Measurements from ENCODE around the gene PGGHG.

The PGGHG gene

GRCh38 chr11:288478-289397 is at the start of gene PGGHG:
Gene PGGHG (plus strand): TSS chr11:289126. CDS start chr11:289817, 691 bp downstream.
- peak in 7 of 51 donors; percentile 20 to 57 (median 29) for DNase-seq

DNA sequence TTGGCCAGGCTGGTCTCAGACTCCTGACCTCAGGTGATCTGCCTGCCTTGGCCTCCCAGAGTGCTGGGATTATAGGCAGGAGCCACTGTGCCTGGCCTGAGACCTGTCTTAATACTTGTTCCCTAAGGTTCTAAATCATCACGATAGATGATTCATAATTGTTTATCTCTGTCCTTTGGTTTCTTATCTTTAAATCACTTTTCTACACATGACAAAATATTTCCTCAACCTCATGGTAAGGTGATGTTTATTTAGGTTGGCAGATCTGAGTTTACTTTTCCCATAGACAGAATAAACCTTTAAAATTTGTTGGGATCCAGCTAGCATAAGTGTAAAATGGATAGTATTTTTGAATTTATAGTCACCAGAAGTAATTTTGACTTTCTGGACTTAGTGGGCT is 48.6 kb upstream of the PGGHG start:
- no peak for DNase-seq

DNA sequence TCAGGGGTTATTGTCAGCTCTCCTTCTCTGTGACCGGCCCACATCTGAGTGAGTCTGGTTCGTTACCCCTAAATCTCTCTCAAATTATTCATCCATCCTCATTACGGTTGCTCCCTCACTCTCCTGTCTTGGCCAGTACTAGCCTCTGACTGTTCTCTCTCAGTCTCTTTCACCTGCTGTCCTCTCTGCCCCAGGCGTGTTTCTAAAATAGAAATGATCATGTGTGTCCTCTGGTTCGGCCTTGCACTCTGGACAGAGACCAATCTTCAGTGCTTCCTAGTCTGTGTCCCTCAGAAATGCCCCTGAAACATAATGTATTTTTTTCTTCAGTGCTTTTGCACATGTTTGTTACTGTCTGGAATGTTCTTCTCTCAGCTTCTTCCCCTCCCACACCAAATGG is 47.3 kb upstream of the PGGHG start:
- no peak for DNase-seq

DNA sequence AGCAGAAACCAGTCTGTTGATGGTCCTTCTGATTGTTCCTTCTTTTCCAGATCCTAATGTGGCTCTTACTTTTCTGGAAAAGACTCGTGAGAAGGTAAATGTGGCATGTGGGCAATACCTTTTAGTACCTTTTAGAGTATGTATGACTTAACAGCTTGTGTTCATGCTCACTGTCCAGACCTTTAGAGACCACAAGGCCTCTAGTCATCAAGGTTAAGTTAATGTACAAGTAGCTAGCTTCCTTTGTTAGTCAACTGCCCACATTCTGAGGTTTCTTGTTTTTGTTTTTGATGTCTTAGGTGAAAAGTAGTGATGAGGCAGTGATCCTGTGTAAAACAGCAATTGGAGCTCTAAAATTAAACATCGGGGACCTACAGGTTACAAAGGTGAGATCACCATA is 44.5 kb upstream of the PGGHG start:
- DNase-seq = no peak

DNA sequence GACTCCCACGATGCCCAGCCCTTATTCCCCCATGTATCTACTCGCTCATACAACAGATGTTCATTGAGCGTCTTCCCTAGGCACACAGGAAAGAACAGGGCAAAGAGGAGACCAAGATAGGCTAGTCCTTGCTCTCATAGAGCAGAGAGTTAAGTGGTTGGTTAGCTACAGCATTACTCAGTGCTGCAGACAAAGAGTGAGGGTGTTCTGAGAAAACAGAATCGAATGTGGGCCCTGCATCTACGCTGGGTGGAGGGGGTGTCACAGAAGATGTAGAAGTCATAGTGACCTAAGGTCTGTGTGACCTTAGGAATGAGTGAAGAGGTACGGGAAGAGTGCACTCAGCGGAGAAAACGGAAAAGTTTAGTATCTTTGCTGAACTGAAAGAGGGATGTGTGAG is 39.9 kb upstream of the PGGHG start:
- no peak for DNase-seq

DNA sequence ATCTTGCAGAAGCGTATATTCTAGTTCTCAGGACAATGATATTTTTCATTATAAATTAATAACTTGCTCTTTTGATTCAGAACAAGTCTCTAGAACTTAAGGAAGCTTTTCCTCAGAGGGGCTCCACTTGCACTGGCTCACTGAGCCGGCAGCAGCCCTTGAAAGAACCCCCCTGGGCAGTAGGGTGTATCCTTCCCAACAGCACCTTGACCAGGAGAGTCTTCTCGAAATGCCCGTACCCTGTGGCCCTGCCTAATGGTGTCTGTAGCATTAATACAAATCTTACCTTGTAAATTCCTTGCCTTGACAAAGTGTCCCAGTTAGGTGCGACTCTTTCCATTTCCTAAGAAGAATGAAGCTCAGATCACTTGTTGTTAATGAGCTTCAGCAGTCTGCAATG is 38.7 kb upstream of the PGGHG start:
- DNase-seq = no peak

- DNase-seq = peak in 14 of 51 donors; percentile 7 to 48 (median 26)
Observed at GRCh38 chr11:250740-251299, 38.1 kb upstream of the PGGHG start.

GRCh38 chr11:251550-251949 is 37.4 kb upstream of the PGGHG start:
- DNase-seq = no peak

GRCh38 chr11:252666-253065 is 36.3 kb upstream of the PGGHG start:
- DNase-seq = no peak

DNA sequence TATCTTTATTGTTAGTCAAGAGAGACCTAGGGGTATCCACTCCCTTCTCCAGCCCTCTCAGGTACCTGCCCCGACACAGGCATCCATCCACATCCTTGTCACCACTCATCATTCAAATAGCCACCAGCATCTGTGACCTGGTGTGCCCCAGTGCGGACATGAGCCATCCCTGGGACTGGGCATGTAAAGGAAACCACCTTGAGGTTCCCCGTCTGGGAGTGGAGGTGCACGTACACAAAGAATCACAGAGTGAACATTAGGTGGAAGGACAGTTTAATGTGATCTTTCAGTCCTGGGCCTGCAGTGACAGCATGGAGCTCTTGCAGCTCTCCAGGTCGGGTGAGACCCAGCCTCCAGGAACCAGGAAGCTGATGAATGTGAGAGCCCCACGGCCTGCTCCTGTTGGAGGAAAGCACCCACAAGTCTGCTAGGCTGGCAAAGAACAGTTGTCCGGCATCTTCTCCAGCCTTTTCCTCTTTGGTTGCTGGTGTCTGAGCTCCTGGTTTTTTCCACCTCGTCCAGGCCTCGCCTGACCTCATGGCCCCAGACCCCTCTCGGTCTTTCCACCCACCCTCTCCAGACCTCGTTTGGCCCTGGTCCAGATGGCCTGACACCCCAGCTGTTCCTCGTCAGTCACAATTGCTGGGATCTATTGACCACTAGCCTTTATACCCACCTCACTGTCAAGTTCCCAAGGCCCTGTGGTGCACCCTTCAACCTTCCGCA is 35.6 kb upstream of the PGGHG start:
- no peak for DNase-seq

DNA sequence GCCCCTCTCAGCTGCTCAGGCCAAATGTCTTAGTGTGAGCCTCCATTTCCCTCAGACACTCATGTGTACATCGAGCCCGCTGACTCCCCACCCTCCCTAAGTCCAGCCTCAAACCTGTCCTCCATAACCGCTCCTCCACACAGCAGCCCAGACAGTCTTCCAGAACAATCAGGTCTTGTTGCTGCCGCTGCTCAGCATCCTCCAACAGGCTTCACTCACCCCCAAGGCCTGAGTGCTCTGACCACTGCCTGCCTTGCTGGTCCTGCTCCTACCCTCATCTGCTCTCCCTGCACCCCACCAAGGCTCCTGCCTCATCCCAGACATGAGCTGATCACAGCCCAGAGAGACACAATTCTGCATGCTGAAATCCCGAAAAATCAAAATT is 35.0 kb upstream of the PGGHG start:
- DNase-seq = no peak

GRCh38 chr11:255176-255575 is 33.8 kb upstream of the PGGHG start:
- DNase-seq = no peak

- no peak for DNase-seq
Observed at GRCh38 chr11:255816-256215, 33.1 kb upstream of the PGGHG start.

- DNase-seq = no peak
Observed at GRCh38 chr11:256952-257737, 31.8 kb upstream of the PGGHG start.

DNA sequence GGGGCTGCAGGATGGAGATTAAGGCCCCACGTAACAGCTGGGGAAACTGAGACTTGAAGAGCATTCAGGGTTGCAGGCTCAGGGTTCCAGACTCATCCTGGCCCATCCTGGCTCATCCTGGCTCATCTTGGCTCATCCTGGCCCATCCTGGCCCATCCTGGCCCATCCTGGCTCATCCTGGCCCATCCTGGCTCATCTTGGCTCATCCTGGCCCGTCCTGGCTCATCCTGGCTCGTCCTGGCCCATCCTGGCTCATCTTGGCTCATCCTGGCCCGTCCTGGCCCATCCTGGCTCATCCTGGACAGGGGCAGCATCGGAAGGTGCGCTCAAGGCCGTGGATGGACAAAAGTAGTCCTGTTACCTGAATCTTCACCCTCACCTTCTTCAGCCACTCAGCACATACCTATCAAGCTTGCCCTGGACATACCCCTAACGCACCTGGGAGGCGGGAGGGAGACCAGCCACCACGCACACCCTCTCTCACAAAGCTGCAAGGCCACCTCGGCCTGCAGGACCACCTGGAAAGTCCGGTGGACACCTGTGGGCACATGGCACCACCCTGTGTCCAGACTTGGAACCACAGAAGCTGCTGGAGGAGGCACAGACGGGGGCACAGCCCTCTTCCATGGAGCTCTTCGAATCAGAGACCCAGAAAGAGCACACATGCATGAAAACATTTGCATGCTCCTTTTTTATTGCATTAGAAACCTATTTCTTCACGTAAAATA is 31.0 kb upstream of the PGGHG start:
- no peak for DNase-seq

GRCh38 chr11:259413-259812 is 29.5 kb upstream of the PGGHG start:
- no peak for DNase-seq

GRCh38 chr11:261624-262023 is 27.3 kb upstream of the PGGHG start:
- DNase-seq = no peak

- DNase-seq = no peak
Observed at GRCh38 chr11:266676-267439, 22.1 kb upstream of the PGGHG start.

GRCh38 chr11:267491-267994 is 21.4 kb upstream of the PGGHG start:
- no peak for DNase-seq

GRCh38 chr11:268716-269145 is 20.2 kb upstream of the PGGHG start:
- DNase-seq = peak in 13 of 51 donors; percentile 11 to 47 (median 30)

Measured in hypothalamus (tissue), 51 donors.